GM12892 (cell line): ENCODE results near the gene TRAPPC2B.

Experiments
- POLR2A ChIP-seq: IDR thresholded peaks from 2 replicates; pipeline ENCODE4 v1.6.1; 2011; ENCODE audit warnings: low read depth, low read length, control low read depth
- POLR2AphosphoS5 ChIP-seq: IDR thresholded peaks from 2 replicates; pipeline ENCODE4 v1.6.1; 2011; ENCODE audit warnings: low read depth, low read length, control low read depth

DNA sequence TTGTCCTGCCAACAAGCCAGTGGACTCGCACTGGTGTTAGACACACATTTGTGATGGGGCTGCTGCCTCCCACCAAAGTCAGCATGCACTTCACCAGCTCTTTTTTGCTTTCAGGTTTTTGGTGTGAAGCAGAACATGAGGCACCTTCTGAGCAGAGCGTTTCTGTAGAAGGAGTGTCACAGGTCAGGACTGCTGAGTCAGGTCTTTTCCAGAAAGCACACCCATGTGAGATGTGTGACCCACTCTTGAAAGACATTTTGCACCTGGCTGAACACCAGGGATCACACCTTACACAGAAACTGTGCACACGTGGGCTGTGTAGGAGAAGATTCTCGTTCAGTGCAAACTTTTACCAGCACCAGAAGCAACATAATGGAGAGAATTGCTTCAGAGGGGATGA is 7.4 kb upstream of the TRAPPC2B start:
- TF ChIP-seq POLR2AphosphoS5 (no peak), POLR2A (no peak)
